AG09309 (cell line): ENCODE measurements around the gene SLC44A3.

Source experiments
- DNase-seq: peaks from one replicate; pipeline ENCODE4 v3.0.0-alpha.2; 2010; ENCODE audit warnings: low read depth
- H3K4me3 ChIP-seq: 2 replicates; pipeline ENCODE4 v1.5.1; 2011; ENCODE audit warnings: mild to moderate bottlenecking, low read depth, low read length, moderate library complexity; ENCODE audit not compliant: control insufficient read depth
- TF ChIP-seq, protein P1 (sequence below): IDR thresholded peaks from 2 replicates; pipeline ENCODE4 v1.5.1; 2011; ENCODE audit warnings: mild to moderate bottlenecking, low read depth, low read length, inconsistent platforms; ENCODE audit not compliant: insufficient read depth, control insufficient read depth; ENCODE audit errors: missing control alignments

The SLC44A3 gene, protein sequence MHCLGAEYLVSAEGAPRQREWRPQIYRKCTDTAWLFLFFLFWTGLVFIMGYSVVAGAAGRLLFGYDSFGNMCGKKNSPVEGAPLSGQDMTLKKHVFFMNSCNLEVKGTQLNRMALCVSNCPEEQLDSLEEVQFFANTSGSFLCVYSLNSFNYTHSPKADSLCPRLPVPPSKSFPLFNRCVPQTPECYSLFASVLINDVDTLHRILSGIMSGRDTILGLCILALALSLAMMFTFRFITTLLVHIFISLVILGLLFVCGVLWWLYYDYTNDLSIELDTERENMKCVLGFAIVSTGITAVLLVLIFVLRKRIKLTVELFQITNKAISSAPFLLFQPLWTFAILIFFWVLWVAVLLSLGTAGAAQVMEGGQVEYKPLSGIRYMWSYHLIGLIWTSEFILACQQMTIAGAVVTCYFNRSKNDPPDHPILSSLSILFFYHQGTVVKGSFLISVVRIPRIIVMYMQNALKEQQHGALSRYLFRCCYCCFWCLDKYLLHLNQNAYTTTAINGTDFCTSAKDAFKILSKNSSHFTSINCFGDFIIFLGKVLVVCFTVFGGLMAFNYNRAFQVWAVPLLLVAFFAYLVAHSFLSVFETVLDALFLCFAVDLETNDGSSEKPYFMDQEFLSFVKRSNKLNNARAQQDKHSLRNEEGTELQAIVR

DNA sequence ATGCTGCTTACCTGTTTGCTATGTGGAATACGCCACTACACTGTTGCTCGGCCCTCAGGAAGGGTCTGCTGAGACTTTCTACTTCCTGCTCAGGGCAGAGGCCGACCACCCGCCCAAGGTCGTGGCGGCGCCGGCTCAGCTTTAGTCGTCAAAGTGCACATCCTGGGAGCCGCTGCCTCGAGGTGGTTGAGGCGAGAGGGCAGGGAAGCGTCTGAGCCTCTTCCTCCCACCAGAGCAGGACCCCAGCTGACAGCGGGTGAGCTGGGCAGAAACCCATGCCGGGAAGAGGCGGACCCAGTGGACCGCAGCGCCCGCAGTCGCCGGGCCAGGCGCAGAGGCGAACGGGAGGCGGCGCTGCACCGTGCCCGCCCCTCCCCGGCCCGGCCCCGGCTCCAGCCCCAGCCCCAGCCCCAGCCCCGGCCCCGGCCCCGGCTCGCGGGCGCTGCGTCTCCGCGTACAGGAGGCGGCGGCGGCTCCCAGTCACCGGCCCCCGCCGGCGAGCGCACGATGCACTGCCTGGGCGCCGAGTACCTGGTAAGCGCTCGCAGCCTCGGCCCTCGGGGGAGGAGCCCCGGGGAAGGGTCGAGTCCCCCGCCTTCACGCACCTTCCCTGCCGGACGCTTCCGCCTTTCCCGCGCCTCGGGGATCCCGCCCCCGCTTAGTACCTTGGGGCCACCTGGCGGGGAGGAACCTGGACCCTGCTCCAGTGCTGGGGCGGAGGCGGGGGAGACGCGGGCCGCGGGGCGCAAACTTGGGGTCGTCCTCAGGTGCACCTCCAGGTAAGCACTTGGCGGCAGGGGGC, at the start of gene SLC44A3:
SLC44A3 (plus strand) TSS at position 413 of the 802 bp plus-strand sequence; CDS start at position 508, 95 bp downstream.
- no peak for DNase-seq

DNA sequence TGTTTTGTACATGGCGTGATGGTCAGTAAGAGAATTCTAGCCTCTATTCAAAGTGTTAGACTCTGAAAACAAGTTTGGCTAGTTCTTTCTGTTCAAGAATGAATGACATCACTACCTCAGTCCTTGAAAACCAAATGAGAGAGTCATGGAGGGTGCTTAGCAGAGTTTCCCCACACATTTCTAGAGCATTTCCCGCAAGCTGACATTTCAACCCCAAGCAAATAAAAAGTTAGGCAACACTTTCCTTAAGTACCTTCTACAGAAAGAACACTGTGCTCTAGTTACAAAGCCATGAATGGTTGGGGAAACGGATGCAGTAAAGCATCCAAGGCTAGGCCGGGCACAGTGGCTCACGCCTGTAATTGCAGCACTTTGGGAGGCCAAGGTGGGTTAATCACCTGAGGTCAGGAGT, 47.9 kb upstream of the SLC44A3 start:
- H3K4me3 ChIP-seq, result no peak overlapping the region
- TF ChIP-seq, protein P1, sequence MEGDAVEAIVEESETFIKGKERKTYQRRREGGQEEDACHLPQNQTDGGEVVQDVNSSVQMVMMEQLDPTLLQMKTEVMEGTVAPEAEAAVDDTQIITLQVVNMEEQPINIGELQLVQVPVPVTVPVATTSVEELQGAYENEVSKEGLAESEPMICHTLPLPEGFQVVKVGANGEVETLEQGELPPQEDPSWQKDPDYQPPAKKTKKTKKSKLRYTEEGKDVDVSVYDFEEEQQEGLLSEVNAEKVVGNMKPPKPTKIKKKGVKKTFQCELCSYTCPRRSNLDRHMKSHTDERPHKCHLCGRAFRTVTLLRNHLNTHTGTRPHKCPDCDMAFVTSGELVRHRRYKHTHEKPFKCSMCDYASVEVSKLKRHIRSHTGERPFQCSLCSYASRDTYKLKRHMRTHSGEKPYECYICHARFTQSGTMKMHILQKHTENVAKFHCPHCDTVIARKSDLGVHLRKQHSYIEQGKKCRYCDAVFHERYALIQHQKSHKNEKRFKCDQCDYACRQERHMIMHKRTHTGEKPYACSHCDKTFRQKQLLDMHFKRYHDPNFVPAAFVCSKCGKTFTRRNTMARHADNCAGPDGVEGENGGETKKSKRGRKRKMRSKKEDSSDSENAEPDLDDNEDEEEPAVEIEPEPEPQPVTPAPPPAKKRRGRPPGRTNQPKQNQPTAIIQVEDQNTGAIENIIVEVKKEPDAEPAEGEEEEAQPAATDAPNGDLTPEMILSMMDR, result no peak
- no peak for DNase-seq

More for the DNA sequence above, at the start of gene SLC44A3:
- peak within 1 kb of the TSS; percentile 63 for H3K4me3 ChIP-seq
- TF ChIP-seq, protein P1, result peak; percentile 25

DNA sequence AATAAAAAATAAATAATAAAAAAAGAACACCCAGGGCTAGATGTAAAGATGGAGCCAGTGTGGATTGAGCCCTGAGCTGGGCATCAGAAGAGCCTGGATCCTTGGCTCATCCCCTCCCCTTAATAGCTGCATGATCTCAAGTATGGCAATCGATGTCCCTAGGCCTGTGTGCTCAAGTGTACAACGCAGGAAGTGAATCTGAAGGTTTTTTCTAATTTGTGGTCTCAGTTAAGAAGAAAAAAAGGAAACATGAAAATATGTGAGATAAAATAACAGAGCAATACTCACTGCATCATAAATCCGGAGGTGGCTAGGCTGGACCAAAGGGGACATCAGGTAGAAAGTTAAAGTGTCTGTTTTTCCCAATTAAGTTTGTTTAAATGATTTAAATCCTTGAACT, 47.3 kb upstream of the SLC44A3 start:
- DNase-seq, result no peak
- TF ChIP-seq, protein P1, result no peak
- no peak overlapping the region for H3K4me3 ChIP-seq

DNA sequence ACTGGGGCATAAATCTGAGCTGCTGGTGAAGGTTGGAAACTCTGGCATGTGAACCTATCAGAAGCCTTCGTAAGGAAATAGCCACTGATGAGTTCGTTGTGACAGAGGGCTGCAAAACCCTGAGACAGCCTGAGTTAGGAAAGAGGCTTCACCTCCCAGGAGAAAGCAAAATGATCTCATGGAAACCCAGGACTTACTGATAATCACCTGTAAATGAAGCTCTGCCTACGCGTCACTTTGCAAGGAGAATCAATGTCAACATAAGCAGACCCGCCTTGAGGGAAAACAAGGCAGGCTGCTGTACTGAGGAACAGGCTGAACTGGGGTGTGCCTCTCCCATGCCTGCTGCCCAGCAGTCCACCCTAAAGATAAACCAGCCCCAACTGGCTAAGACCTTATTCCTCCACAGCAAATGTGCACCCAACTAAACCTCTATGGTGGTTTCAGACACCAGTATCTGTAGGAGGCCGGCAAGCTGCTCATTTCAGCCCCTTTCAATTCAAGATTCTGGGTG, 46.8 kb upstream of the SLC44A3 start:
- no peak overlapping the region for H3K4me3 ChIP-seq
- TF ChIP-seq, protein P1, result no peak
- no peak for DNase-seq

DNA sequence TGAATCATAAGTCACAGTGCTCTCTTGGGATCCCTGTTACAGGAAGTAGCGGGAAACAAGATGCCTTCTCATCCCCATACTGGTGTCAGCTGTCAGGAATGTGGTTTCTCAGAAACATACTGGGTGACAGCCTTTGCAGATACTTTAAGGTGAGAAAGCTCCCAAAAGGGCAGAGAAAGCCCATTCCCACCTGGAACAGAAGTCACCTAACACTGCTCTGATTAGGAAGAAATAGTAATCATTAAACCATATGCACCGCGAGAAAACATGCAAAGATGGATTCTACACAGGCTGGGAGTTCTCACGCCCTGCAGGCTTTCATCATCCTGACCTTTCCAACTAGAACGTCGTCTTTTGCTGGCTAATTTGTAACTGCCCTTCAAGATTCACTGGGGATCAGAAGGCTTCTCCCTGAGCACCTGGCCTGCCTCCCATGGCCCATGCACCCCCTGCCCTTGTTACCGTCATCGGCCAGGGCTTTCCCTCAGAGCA, 46.2 kb upstream of the SLC44A3 start:
- DNase-seq, result no peak
- H3K4me3 ChIP-seq, result no peak overlapping the region
- TF ChIP-seq, protein P1, result no peak

DNA sequence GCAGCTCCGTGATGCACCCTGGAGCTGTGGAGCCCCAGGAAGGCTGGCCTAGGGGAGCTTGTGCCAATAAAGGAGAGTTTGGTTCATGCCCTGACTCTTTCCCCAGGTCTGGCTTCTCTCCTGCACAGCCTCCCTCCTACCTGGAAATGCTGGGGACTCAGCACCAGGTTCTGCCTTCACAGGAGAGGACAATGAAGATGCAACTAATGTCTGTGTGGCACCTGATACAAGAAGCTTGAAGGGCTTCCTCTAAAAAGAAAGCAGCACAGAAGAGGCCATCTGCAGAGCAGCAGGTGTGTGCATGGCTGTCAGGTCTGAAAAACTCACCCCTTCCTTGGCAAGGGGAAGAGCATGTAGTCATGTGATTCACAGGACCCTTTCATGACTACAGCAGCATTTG, 43.7 kb upstream of the SLC44A3 start:
- TF ChIP-seq, protein P1, result no peak
- DNase-seq, result no peak
- H3K4me3 ChIP-seq, result no peak overlapping the region
